Dedifferentiated amniotic fluid mesenchymal stem cell (primary cell): Measurements from ENCODE around the gene WDR6.
A peak's percentile ranks its signal among the peaks of the same experiment; 100 is the strongest.

ENCODE experiments used
- DNase-seq: peaks from one replicate; pipeline ENCODE4 v3.0.0-alpha.2; 2016; ENCODE audit errors: extremely low spot score

The WDR6 gene

DNA sequence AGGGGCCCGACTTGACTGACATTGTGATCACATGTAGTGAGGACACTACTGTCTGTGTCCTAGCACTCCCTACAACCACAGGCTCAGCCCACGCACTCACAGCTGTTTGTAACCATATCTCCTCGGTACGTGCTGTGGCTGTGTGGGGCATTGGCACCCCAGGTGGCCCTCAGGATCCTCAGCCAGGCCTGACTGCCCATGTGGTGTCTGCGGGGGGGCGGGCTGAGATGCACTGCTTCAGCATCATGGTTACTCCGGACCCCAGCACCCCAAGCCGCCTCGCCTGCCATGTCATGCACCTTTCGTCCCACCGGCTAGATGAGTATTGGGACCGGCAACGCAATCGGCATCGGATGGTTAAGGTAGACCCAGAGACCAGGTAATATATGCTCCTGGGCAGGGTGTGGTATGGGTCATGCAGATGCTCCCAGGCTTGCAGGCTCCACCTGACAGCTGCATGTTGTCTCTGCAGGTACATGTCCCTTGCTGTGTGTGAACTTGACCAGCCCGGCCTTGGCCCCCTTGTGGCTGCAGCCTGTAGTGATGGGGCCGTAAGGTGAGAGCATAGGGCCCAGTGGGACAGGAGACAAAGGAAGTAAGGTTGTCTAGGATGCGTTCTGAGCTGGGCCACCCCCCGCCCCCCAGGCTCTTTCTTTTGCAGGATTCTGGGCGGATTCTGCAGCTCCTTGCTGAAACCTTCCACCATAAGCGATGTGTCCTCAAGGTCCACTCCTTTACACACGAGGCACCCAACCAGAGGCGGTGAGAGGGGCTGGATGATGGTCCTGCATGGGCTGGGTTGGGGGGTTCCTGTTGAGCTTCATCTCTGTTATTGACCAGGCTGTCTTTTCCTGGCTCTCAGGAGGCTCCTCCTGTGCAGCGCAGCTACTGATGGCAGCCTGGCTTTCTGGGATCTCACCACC, 6.8 kb downstream of the WDR6 start:
- no peak for DNase-seq

DNA sequence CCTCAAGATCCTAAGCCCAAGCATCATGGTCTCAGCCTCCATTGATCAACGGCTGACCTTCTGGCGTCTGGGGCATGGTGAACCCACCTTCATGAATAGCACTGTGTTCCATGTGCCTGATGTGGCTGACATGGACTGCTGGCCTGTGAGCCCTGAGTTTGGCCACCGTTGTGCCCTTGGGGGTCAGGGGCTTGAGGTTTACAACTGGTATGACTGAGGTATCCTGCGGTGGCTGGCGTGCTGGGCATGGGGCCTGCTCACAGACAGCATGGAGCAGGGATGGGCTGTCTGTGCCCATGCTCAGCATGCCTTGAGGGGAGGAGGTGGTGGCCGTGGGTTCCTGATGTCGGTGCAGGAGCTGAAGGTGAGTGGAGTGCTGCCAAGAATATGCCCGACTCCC, 7.9 kb downstream of the WDR6 start:
- no peak for DNase-seq

GRCh38 chr3:49015765-49016164, 8.6 kb downstream of the WDR6 start:
- no peak for DNase-seq

DNA sequence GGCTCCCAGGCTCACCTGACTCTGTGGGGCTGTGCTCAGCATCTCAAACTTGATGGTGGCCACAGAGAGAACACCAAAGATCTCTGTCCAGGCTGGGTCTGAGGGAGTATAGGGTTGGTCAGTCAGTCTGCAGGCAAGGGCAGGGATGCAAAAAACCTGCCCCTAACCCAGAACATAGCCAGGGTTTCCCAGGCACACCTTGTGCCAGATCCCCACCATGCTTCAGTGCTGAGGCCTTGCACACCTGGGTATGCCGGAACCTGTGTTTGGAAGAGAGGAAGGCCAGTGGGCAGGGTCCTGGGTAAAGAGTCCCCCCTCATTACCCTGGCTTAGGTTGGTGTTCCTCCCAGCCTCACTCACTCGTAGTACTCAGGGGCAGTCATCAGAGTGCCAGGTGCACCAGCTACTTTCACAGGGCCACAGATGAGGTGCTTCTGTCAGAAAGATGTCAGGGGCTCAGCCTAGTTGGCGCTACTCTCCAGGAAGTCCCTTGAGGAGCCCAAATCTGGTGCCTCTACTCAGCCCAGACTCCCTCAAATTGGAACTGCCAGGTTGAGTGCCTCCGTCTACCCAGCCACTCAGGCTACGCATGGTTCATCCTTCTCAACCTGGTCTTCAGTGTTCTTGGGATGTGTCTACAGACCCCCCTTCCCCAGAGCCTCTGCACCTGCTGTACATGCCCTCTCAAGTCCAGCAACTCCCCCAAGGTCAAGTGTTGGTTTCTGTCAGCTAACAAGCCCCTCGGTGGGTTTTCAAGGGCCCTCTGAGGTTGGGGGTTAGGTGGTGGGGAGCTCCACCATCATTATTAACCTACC, 9.4 kb downstream of the WDR6 start:
- no peak for DNase-seq

- DNase-seq = no peak
These were observed 10.2 kb downstream of the WDR6 start for GRCh38 chr3:49017229-49017970.

DNA sequence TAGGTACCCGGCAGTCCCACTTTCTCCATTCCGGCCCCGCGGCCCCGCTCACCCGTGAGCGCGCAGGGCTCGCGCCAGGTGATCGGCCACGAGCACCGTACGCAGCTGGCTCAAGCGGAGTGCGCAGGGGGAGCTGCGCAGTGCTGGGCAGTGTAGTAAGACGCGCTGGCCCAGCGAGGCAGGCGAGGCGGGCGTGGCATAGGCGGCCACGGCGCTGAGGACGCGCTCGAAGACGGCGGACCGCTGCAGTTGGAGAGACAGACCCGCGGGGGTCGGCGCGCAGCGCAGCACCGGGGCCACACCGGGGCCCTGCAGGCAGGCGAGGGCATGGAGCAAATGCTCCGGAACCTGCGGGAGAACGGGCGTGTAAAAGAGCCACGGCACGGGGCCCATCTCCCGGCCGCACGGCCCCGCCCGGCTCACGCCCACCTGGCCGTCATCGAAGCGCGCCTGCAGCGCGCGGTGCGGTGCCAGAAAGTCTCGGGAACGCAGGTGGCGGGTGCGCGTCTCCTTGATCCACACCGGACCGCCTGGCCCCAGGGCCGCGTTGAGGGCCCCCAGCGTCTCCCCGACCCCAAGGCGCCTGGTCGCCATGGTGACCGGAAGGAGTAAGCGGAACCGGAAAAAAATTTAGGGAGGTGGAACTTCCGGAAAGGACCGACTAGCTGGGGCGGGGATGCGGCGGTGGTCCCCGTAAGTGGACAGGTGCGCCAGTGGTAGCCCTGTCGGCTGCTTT, 10.9 kb downstream of the WDR6 start, which contains the start of gene DALRD3:
TSS of gene DALRD3 (minus strand) at position 610 of the 736 bp plus-strand sequence. CDS start at position 594, 16 bp downstream.
- DNase-seq = no peak

DNA sequence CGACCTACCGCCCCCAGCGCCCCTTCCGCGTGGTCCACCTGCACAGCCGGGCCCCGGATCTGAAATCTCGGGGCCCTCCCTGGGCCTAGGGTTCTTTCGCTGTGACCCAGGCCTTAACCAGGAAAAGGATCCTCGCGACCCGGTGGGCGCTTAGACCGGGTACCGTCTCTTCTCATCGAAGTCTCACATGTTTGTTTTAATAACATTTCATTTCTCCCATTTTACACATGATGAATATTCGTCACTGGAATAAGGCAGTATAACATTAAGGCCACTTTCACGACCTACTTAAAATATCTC, 11.5 kb downstream of the WDR6 start:
- DNase-seq = no peak

DNA sequence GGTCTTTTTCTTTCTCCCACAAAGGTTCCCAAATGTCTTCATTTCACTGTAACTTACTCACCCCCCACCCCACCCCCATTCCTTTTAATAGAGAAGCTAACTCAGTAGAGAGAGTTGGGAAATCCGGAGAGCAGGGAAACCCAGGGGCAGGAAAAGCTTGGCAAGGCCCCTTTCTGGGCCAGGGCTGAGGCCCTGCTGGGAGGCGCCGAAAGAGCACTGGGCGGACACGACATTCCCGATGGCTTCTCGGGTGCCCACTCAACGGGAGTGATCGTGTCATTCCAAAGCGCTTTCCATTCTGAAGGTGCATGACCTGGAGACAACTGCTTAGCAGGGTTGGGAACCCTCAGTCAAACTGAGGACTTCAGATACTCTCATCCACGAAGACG, 12.7 kb downstream of the WDR6 start:
- no peak for DNase-seq

DNA sequence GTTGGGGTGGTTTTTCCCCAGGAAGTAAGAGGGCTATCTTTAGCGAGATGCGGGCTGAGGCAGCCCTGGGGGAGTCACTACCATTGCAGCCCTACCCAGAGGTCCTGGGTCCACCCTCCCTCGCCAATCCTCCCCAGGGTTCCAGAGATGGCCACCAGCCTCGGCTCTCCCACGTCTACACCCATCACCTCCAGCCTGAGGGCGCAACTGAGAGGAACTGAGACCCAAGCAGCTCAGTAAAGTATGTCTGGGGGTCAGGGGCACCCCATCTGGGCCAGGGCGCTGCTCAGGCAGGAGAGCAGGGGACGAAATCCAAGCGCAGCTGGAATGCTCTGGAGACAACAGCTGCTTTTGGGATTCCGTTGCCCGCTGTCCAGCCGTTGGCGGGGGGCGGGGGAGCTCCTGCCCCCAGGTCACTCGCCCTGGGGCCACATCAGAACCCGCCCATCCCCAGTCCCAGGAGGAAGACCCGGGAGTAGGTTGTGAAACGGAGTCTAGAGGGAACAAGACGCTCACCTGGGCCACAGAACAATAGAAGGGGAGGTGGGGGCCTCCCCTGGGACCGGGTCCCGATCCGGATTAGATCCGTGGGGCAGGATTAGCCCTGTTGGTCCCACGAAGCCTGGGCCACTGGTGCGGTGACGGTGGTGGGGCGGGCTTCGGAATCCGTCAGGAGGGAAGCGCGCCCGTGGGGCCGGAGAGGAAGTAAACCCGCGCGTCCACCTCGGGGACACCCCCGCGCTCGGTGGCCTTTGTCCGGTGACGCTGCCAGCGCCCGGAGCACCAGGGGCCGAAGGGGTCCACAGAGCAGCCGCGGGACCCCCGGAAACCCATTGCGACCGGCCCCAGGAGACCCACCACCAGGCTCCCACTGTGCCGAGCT, 13.4 kb downstream of the WDR6 start:
- no peak for DNase-seq

- DNase-seq = peak; percentile 96
These were observed 14.1 kb downstream of the WDR6 start for GRCh38 chr3:49021213-49021812.

DNA sequence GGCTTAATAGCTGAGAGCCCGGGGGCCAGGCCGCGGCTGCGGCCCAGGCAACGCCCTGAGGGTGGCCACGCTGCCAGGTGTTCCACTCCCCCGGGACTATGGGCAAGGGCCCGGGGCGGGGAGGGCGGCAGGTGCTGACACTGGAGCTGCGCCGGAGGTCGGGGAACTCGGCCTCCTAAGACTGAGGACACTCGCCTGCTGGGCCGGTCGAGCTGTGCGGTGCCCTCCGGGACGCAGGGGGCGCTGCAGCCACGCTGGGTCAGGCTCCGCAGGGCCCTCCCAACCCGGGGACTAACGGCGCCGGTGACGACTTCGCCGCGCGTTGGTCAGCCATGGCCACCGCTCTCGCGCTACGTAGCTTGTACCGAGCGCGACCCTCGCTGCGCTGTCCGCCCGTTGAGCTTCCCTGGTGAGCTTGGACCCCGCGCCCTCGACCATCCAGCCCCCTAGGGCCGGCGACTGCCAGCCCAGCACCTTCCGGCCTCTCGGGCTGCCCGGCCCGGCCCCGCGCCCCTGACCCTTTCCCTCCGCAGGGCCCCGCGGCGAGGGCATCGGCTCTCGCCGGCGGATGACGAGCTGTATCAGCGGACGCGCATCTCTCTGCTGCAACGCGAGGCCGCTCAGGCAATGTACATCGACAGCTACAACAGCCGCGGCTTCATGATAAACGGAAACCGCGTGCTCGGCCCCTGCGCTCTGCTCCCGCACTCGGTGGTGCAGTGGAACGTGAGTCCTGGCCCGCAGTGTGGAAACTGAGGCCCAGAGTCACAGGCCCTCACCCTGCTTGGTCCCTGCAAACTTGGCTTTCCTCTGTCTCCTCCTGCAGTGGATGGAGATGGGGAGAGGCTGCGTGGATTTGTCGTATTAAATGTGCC, 14.9 kb downstream of the WDR6 start, which contains the start of gene NDUFAF3:
TSS of gene NDUFAF3 (plus strand) at position 309 of the 875 bp plus-strand sequence. CDS start at position 333, 24 bp downstream.
- peak; percentile 89 for DNase-seq

DNA sequence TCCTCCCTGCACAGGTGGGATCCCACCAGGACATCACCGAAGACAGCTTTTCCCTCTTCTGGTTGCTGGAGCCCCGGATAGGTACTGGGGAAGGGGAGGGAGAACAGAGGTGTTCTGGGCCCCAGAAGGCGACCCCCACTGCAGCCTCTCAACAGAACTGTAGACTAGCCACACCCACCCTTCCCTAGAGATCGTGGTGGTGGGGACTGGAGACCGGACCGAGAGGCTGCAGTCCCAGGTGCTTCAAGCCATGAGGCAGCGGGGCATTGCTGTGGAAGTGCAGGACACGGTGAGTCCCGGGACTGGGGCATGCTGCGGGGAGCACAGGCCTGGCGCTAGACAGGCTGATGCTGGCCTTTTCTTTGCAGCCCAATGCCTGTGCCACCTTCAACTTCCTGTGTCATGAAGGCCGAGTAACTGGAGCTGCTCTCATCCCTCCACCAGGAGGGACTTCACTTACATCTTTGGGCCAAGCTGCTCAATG, 15.5 kb downstream of the WDR6 start:
- no peak for DNase-seq

DNA sequence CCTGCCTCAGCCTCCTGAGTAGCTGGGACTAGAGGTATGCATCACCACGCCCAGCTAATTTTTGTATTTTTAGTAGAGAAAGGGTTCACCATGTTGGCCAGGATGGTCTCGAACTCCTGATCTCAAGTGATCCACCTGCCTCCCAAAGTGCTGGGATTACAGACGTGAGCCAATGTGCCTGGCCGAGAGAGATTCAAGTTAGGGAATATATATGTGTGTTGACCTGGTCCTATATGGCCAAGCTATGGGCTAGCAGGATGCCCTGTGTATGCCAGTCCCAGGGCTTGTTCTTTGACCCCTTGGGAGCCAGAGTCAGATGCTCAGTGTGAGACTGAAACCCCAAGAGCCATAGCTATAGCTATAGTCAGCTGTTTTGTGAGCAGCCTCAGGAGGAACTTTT, 16.6 kb downstream of the WDR6 start:
- no peak for DNase-seq

- no peak for DNase-seq
These were observed 17.3 kb downstream of the WDR6 start for GRCh38 chr3:49024449-49024848.

GRCh38 chr3:49025005-49025792, 18.0 kb downstream of the WDR6 start:
- DNase-seq = no peak

- no peak for DNase-seq
These were observed 18.8 kb downstream of the WDR6 start for GRCh38 chr3:49025793-49026520.

DNA sequence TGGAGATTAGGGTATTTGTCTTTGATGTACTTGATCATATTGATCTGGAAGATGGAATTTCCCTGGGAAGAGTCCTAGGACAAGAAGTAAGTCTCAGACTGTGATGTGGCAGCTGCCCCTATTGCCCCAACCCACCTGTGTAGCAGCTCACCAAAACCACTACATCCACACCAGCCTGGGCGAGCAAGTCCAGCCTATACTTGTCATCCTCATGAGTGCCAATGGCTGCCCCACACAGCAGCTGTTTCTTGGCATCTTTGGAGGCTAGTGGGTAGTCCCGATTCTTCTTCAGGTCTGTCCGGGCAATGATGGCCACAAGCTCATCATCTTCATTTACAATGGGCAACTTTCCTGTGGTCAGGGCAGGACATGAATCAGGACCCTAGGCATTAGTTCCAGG, 19.3 kb downstream of the WDR6 start:
- no peak for DNase-seq
